ENCODE results near the gene AHCTF1.
"Not testable (repeated sequence)": the region's sequence is repeated elsewhere in the genome, so short reads cannot be mapped to it uniquely, and the experiment has no call there.

Gene AHCTF1

GRCh38 chr1:246916026-246916923 is 15.5 kb downstream of the AHCTF1 start:
- not testable (repeated sequence) for DNase-seq

GRCh38 chr1:246907472-246907871 is 24.3 kb downstream of the AHCTF1 start:
- DNase-seq: peak; percentile 57

DNA sequence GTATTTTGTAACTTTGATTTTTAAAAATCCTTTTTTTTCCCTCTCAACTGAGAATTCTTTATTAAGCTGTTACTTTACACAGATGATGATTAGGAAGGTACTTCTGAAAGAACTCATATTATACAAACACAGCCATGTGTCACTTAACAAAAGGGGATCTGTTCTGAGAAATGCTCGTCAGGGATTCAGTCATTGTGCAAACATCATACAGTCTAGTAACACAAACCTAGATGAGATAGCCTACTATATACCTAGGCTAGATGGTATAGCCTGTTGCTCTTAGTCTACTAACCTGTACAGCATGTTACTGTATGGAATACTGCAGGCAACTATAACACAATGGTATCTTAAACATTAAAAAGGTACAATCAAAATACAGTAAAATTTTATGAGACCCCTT is 24.9 kb downstream of the AHCTF1 start:
- DNase-seq: no peak

DNA sequence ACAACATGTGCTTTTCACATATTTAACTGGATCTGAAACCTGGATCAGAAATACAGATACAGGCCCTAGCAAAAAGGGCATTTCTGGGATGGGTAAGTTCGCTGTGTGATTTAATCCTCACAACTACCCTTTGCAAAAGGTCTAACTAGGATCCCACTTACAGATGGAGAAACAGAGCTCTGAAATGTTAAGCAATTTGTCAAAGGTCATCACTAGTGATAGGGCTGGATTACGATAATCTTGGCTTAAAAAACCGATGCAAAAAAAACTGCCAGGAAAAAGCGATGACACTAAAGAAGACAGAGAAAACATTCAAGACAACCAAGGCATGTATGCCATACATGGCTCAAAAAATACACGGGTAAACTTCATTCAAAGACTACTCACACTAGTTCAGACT is 29.9 kb downstream of the AHCTF1 start:
- no peak for DNase-seq

DNA sequence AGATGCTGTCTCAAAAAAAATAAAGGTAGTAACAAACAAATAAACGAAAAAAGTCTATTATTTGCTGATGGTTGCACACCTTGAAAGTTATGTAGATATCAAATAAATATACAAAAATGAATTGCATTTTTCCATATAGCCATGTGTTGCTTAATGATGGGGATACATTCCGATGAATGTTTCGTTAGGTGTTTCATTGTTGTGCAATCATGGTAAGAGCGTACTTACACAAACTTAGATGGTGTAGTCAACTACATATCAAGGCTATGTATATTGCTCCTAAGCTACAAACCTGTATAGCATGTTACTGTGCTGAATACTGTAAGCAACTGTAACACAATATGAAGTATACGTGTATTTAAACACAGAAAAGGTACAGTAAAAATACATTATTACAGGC is 34.4 kb downstream of the AHCTF1 start:
- DNase-seq: no peak

DNA sequence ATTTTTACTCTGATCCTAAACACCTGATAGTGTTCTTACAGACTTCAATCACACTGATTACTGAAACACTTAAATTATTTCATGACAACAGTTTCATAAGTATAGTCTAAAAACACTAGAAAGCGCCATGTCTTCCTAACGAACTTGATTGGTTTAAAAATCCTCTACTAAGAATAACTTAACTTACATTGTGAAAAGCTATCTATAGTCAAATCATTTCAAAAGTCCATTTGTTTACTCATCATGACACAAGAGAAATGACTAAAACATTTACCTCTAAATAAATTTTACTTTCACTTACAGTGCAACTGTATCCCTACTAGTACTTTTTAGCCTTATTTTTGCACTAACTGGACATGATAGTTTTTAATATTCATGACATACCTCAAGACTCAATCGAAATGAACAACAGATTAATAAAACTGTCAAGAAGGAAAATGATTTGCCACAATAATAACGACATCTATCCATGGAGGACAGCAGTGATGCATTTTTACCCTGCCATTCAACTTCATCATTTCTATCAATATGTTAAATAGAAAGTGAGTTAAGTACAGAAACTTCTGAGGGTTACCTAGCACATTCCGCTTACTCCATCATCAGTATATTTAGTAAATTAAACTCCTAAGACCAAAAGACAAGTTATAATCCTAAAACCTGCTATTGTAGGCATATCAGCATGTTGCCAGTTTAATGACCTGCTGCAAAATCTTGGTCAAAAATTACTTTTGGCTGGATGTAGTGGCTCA is 38.4 kb downstream of the AHCTF1 start:
- no peak for DNase-seq

DNA sequence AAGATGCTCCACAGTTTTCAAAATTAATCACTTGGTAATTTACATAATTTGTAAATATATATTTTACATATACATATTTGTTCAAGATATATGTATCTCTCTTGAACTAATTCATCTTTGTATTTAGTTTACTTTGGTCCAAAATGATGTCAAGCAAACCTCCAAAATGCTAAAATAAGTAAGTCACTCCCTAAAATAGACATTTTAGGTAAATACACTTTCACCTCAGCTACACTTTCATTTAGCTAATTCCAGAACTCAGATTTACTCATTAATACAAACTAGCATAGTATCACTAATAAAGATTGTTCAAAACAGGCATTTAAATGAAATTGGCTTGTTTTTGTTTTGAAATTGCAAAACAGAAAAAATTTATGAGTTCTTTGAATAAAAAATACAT is 40.6 kb downstream of the AHCTF1 start:
- no peak for DNase-seq

- no peak for DNase-seq
Observed at GRCh38 chr1:246888522-246888921, 43.2 kb downstream of the AHCTF1 start.

- not testable (repeated sequence) for DNase-seq
Observed at GRCh38 chr1:246885389-246885788, 46.4 kb downstream of the AHCTF1 start.

DNA sequence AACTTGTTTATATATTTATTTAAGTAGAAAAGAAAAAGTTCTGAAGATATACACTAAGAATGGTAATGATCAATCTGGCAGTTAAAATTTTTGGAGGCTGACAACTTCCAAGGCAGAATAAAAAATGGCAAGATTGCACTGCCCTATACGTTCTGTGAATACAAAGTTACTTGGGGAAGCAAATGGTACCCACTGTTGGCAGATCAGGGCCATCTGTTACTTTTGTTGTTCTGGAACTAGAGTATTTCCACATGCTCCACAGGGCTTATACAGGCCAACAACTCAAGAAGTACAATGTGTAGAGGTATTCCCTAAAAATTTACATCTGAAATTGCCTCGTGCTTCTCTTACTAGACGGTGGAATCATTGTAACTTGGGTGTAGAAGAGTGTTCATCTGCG is 53.2 kb downstream of the AHCTF1 start:
- DNase-seq: no peak

DNA sequence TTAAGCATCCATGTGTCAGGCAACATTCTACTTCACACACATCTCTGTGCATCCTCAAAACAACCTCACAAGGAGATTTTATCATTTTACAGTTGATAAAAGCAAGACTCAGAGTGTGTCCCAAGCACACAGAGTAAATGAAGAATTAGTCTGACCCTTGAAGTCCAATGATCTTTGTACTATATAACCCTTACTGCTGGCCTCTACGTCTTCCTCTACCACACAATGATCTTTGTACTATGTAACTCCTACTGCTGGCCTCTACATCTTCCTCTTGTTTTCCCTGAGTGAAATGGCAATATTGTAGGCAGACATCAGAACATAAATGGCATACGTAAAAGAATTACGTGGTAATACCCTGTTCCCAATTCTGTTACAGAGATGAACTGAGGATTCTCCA is 55.3 kb downstream of the AHCTF1 start:
- no peak for DNase-seq

DNA sequence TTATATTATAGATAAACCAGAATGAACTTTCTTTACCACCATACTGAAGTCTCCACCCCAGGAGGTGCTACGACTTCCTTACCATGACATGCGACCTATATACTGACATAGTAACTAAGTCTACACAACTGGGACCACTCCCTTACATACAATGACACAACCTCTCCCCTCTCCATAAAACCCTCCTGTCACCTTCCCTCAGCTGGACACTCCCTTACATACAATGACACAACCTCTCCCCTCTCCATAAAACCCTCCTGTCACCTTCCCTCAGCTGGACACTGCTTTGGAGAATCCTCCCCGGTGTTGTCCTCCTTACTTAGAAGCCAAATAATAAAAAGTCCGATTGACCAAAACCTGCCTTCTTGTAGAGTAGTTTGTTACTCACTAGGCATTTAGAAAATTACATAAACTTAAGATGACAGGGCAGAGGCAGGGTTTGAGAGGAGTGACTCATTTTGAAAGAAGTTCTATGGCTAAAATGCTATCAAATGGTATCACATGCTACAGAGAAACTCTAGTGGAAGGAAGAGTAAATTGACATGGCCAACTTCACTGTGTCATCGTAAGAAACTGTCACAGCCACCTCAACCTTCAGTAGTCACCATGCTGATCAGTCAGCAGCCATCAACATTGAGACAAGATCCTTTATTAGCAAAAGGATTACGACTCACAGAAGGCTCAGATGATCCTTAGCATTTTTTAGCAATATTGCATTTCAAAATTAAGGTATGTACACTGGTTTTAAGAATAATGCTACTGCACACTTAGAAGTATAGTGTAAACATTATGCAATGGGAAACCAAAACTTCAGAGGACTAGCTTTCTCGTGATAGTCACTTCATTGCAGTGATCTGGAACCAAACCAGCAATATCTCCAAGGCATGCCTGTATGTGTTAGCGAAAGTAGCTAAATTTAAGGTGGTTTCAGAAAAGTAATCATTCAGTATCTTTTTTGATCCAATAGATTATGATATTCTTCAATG is 56.4 kb downstream of the AHCTF1 start:
- no peak for DNase-seq

- DNase-seq: no peak
Observed at GRCh38 chr1:246865921-246866320, 65.8 kb downstream of the AHCTF1 start.

- DNase-seq: not testable (repeated sequence)
Observed at GRCh38 chr1:246863791-246864190, 68.0 kb downstream of the AHCTF1 start.

DNA sequence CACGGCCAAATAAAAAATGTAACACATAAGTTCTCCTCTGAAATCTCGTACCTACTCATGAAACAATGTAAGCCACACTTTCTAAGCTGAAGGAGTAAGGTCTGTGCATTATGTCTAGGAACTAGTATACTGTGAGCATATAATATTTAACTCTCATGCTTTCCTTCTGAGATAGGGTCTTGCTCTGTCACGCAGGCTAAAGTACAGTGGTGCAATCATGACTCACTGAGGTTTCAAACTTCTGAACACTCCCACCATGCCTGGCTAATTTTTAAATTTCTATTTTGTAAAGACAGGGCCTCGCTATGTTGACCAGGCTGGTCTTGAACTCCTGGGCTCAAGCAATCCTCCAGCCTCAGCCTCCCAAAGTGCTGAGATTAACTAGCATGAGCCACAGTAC is 71.3 kb downstream of the AHCTF1 start:
- DNase-seq: no peak

DNA sequence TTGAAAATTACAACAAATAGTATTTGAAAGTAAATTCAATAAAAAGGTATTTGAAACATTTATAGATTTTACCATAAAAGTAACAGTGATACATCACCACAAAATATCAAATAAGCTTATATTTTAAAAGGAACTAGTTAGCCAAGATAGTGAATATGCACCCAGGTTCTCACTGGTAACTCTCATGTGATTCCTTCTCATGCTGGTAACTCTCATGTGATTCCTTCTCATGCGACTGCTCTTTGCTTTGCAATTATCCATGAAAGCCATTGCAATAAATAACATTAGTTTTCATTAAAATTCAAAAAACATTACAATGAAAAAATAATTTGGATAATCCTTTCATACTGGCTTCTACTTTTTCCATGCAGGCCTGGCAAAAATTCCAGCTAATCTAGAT is 75.4 kb downstream of the AHCTF1 start:
- DNase-seq: no peak

DNA sequence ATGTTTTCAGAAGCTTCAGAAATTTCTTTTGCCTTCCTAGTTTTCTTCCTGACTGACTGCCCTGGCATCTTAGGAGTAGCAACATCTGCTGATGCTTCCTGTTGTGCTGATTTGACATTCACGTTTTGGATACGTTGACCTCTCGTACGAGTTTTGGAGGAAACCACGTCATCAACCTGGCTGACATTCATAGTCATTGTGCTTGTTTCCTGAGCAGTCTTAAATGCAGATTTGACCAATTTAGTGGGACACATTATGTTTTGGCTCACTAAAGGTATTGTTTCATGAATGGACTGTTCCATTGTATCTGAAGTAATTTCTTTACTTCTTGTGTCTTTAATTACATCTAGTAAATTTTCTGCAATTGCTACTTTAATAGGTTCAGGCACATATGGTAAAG is 81.1 kb downstream of the AHCTF1 start:
- DNase-seq: not testable (repeated sequence)

DNA sequence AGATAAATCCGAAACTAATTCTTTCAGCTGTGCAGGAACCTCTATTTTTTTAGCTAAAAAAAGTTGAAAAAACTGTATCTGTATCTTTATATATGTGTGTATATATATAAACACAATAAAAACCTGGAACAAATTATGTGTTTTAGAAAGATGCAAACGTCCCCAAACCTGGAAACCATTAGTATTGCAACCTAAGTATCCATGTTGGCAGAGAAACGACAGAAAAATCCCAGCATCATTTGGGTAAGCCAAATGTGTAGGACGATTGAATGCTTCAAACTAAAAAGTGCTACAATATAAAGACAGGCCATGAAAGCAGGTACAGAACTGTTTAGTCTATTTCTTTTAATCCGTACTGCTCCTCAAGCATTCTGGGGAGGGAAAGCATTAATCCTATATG is 87.9 kb downstream of the AHCTF1 start:
- no peak for DNase-seq

DNA sequence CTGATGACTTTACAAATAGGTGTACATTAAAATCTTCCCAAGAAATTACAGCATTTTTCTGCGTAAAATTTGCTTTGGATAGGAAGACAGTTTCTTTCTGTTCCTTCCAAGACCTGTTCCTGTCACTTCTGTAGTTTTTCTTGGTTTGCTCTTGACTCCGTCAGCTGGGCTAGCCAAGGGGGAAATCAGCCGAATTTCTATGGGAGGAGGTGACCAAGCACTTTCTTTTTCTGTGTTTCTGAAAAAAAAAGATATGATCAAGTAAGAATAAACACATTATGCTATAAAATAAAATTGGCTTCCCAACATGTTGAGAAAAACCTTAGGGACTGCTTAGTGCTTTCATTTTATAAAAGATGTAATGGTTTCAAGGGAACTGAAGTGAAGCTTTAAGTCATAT is 91.0 kb downstream of the AHCTF1 start:
- not testable (repeated sequence) for DNase-seq

DNA sequence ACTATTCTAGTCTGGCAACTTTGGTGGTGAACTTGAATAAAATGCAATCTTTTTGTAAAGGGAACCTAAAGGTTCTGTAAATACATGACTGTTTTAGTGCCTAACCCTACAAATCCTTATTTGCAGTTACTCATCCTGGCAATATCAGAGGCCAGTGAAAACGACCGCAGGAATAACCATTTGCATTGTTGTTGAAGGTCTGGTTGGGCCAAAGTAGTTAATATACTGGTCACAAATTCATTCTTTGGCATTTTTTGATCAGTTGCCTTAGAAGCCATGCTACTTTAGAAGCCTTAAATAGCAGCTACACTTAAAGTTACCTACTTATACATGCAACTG is 93.7 kb downstream of the AHCTF1 start:
- no peak for DNase-seq

DNA sequence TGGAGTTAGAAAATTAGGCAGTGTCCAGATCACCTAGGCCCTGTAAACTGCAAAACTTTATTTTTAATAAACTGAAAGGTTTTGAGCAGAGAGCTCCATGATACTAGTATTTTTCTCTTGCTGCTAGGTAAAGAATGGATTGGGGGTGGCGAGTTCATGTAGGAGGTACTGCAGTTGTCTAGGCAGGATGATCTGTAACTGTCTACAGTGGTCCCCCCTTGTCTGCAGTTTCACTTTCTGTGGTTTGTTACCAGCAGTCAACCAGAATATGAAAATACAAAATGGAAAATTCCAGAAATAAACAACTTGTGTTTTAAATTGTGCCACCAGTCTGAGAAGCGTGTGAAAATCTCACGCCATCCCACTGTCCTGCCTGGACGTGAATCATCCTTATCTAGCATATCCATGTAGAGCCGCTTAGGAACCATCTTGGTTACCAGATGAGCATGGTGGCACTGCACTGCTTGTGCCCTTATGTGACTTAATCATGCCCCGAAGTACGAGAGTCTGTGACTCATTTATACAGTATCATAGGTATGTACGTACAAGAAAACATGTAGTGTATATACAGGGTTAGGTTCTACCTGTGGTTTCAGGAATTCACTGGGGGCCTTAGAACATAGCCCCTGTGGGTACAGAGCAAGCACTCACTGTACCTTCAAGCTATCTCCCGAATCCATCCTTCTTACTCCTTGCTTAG is 94.2 kb downstream of the AHCTF1 start:
- no peak for DNase-seq

- no peak for DNase-seq
Observed at GRCh38 chr1:246836209-246836966, 95.4 kb downstream of the AHCTF1 start.

All from RPMI8226 (cell line).